Esophagus (tissue), 2 donors: ENCODE measurements around the gene UBASH3A. TPM values are rescaled to one million over a fixed set of nuclear protein-coding genes. Genes with fewer than 3 reads are reported as not detected.
A peak's percentile ranks its signal among the peaks of the same experiment; 100 is the strongest.

Experiments used
- H3K27ac ChIP-seq, 2 donors: one replicate each; pipeline ENCODE4 v1.5.1; 2013; ENCODE audit warnings: low read depth in 2 of 2, mild to moderate bottlenecking in 2 of 2, inconsistent platforms in 1 of 2, low read length in 1 of 2, moderate library complexity in 1 of 2
- H3K27me3 ChIP-seq, 2 donors: one replicate each; pipeline ENCODE4 v1.6.1; 2013; ENCODE audit warnings: low read length in 2 of 2, control low read depth in 1 of 2, mild to moderate bottlenecking in 1 of 2; ENCODE audit not compliant: insufficient read depth in 2 of 2, control insufficient read depth in 1 of 2
- H3K36me3 ChIP-seq, 2 donors: one replicate each; pipeline ENCODE4 v1.6.1; 2013; ENCODE audit warnings: low read length in 1 of 2; ENCODE audit not compliant: control insufficient read depth in 2 of 2, insufficient read depth in 2 of 2
- H3K4me1 ChIP-seq, 2 donors: one replicate each; pipeline ENCODE4 v1.6.1; 2013; ENCODE audit warnings: low read length in 1 of 2; ENCODE audit not compliant: control insufficient read depth in 2 of 2, insufficient read depth in 2 of 2
- H3K4me3 ChIP-seq, 2 donors: one replicate each; pipeline ENCODE4 v1.5.1; 2013; ENCODE audit warnings: low read length in 2 of 2, mild to moderate bottlenecking in 2 of 2, low read depth in 1 of 2, moderate library complexity in 1 of 2
- H3K9me3 ChIP-seq, 2 donors: one replicate each; pipeline ENCODE4 v1.6.1; 2013; ENCODE audit warnings: mild to moderate bottlenecking in 2 of 2, low read depth in 1 of 2, low read length in 1 of 2, moderate library complexity in 1 of 2; ENCODE audit not compliant: control insufficient read depth in 2 of 2, insufficient read depth in 1 of 2
- WGBS, 2 donors: extraction: QIAGEN DNeasy Blood & Tissue Kit; methylation state at CpG; one replicate each; pipeline ENCODE4 v1.1.7; 2013; 5-methylcytosine and 5-hydroxymethylcytosine counted together
- polyA plus RNA-seq, 2 donors: library from polyadenylated mRNA; stranded (reverse); fragments of 200-250 nt; gene quantifications; one replicate each; pipeline ENCODE4 v1.2.3, GENCODE V29; 2013
- donor health status: healthy with polysubstance abuse.
- donor health status: Bipolar disorder and iron deficiency.

Gene UBASH3A
- polyA plus RNA-seq, 2 donors = 0.46 to 0.59 TPM

GRCh38 chr21:42455196-42455595, 51.5 kb downstream of the UBASH3A start:
- no peaks in the 10 kb centered on the region for H3K9me3 ChIP-seq
- no peak overlapping the region for H3K4me3 ChIP-seq
- H3K27me3 ChIP-seq = no peaks in the 10 kb centered on the region
- H3K27ac ChIP-seq = no peak overlapping the region
- no peaks in the 10 kb centered on the region for H3K36me3 ChIP-seq
- H3K4me1 ChIP-seq = no peaks in the 10 kb centered on the region
- WGBS, 2 donors = 63 to 68% methylated on average over 9 of the region's 9 CpGs

- 78 to 83% methylated on average over 10 of the region's 10 CpGs for WGBS, 2 donors
- H3K36me3 ChIP-seq = no peaks in the 10 kb centered on the region
- no peak overlapping the region for H3K4me3 ChIP-seq
- no peak overlapping the region for H3K27ac ChIP-seq
- no peaks in the 10 kb centered on the region for H3K9me3 ChIP-seq
- H3K27me3 ChIP-seq = no peaks in the 10 kb centered on the region
- H3K4me1 ChIP-seq = peaks cover 0 to 2% of the 10 kb centered on the region in 2 donors
These were observed 52.2 kb downstream of the UBASH3A start for GRCh38 chr21:42455754-42456440.

GRCh38 chr21:42456457-42456856, 52.8 kb downstream of the UBASH3A start:
- H3K36me3 ChIP-seq = no peaks in the 10 kb centered on the region
- WGBS, 2 donors = 77 to 79% methylated on average over 8 of the region's 8 CpGs
- no peaks in the 10 kb centered on the region for H3K27me3 ChIP-seq
- H3K9me3 ChIP-seq = no peaks in the 10 kb centered on the region
- no peak overlapping the region for H3K27ac ChIP-seq
- no peak overlapping the region for H3K4me3 ChIP-seq
- peaks cover 0 to 2% of the 10 kb centered on the region in 2 donors for H3K4me1 ChIP-seq

- H3K36me3 ChIP-seq = no peaks in the 10 kb centered on the region
- no peaks in the 10 kb centered on the region for H3K27me3 ChIP-seq
- H3K9me3 ChIP-seq = no peaks in the 10 kb centered on the region
- no peak overlapping the region for H3K27ac ChIP-seq
- H3K4me3 ChIP-seq = no peak overlapping the region
- 75 to 88% methylated on average over 1 of the region's 1 CpG for WGBS, 2 donors
- H3K4me1 ChIP-seq = peaks cover 0 to 2% of the 10 kb centered on the region in 2 donors
These were observed 55.4 kb downstream of the UBASH3A start for GRCh38 chr21:42459082-42459460.

- Histone ChIP-seq H3K9me3 (no peaks in the 10 kb centered on the region), H3K36me3 (no peaks in the 10 kb centered on the region), H3K4me3 (no peak overlapping the region), H3K4me1 (peaks cover 0 to 2% of the 10 kb centered on the region in 2 donors), H3K27me3 (no peaks in the 10 kb centered on the region), H3K27ac (no peak overlapping the region)
- 80 to 84% methylated on average over 11 of the region's 11 CpGs for WGBS, 2 donors
These were observed 56.0 kb downstream of the UBASH3A start for GRCh38 chr21:42459546-42460215.

- Histone ChIP-seq H3K4me1 (peaks cover 0 to 4% of the 10 kb centered on the region in 2 donors), H3K9me3 (no peaks in the 10 kb centered on the region), H3K27ac (no peak overlapping the region), H3K27me3 (no peaks in the 10 kb centered on the region), H3K36me3 (no peaks in the 10 kb centered on the region), H3K4me3 (no peak overlapping the region)
- 69 to 74% methylated on average over 14 of the region's 14 CpGs for WGBS, 2 donors
These were observed 56.9 kb downstream of the UBASH3A start for GRCh38 chr21:42460391-42461184.

- Histone ChIP-seq H3K4me3 (no peak overlapping the region), H3K9me3 (no peaks in the 10 kb centered on the region), H3K4me1 (peaks cover 0 to 5% of the 10 kb centered on the region in 2 donors), H3K27ac (no peak overlapping the region), H3K36me3 (no peaks in the 10 kb centered on the region), H3K27me3 (no peaks in the 10 kb centered on the region)
- WGBS, 2 donors = 75 to 80% methylated on average over 5 of the region's 5 CpGs
These were observed 57.5 kb downstream of the UBASH3A start for GRCh38 chr21:42461185-42461520.

GRCh38 chr21:42461881-42462877, 58.5 kb downstream of the UBASH3A start:
- peaks cover 0 to 5% of the 10 kb centered on the region in 2 donors for H3K4me1 ChIP-seq
- H3K4me3 ChIP-seq = no peak overlapping the region
- no peaks in the 10 kb centered on the region for H3K9me3 ChIP-seq
- H3K27me3 ChIP-seq = no peaks in the 10 kb centered on the region
- H3K36me3 ChIP-seq = no peaks in the 10 kb centered on the region
- H3K27ac ChIP-seq = peak overlapping the region in 1 of 2 donors; percentile 68
- WGBS, 2 donors = 68 to 76% methylated on average over 10 of the region's 10 CpGs
